PC-3 (cell line): Measurements from ENCODE around the gene FAM209B. TPM values are rescaled to one million over a fixed set of nuclear protein-coding genes. Genes with fewer than 3 reads are reported as not detected.

Source experiments
- ATAC-seq: fragments of 200-7000 bp; cut with Tn5 transposase; 2 replicates; pipeline ENCODE4 v1.9.1; 2020; ENCODE audit warnings: mild to moderate bottlenecking, moderate library complexity
- BruUV-seq: library from RNA; stranded (reverse); fragments of 400-500 nt; replicated peaks from 2 replicates; lab custom pipeline; 2021; lab: Mats Ljungman, UMichigan
- CTCF ChIA-PET: fragments of 300-600 bp; sonication (Branson Sonifier 250); formaldehyde crosslinking; loops from one replicate; lab custom pipeline; 2022; ENCODE audit warnings: antibody characterized with exemption; lab: Charles Lee
- POLR2A ChIA-PET: fragments of 300-600 bp; sonication (Branson Sonifier 250); formaldehyde crosslinking; loops from one replicate; lab custom pipeline; 2022; ENCODE audit warnings: antibody characterized with exemption; ENCODE audit not compliant: unreplicated experiment; lab: Charles Lee
- DNase-seq: peaks from one replicate; pipeline ENCODE4 v3.0.0-alpha.2; 2015
- H2AFZ ChIP-seq: fragments of 300-600 bp; sonication (generic); 2 replicates; pipeline ENCODE4 v1.6.0; 2016; ENCODE audit warnings: antibody characterized with exemption, low read length
- H3F3A ChIP-seq: fragments of 300-600 bp; sonication (generic); one replicate; pipeline ENCODE4 v1.6.0; 2017; ENCODE audit warnings: antibody characterized with exemption, low read length, control low read depth, mild to moderate bottlenecking; ENCODE audit not compliant: unreplicated experiment
- H3K27ac ChIP-seq: fragments of 300-600 bp; sonication (generic); 2 replicates; pipeline ENCODE4 v1.5.1; 2016; ENCODE audit warnings: mild to moderate bottlenecking, low read length
- H3K27me3 ChIP-seq: fragments of 300-600 bp; sonication (generic); 2 replicates; pipeline ENCODE4 v1.6.1; 2016; ENCODE audit warnings: low read length, mixed read lengths
- H3K36me3 ChIP-seq: fragments of 300-600 bp; sonication (generic); 2 replicates; pipeline ENCODE4 v1.6.1; 2016; ENCODE audit warnings: low read depth, mixed run types, low read length, mixed read lengths
- H3K4me1 ChIP-seq: fragments of 300-600 bp; sonication (generic); 2 replicates; pipeline ENCODE4 v1.5.1; 2016; ENCODE audit warnings: low read length; ENCODE audit not compliant: insufficient read depth
- H3K4me2 ChIP-seq: fragments of 300-600 bp; sonication (generic); 2 replicates; pipeline ENCODE4 v1.6.0; 2016; ENCODE audit warnings: low read length
- H3K4me3 ChIP-seq: fragments of 300-600 bp; sonication (generic); 2 replicates; pipeline ENCODE4 v1.5.1; 2016; ENCODE audit warnings: mild to moderate bottlenecking, low read length, mixed read lengths
- H3K79me2 ChIP-seq: fragments of 300-600 bp; sonication (generic); 2 replicates; pipeline ENCODE4 v1.6.1; 2017; ENCODE audit warnings: low read length, mixed read lengths
- H3K9ac ChIP-seq: fragments of 300-600 bp; sonication (generic); 2 replicates; pipeline ENCODE4 v1.6.0; 2016; ENCODE audit warnings: mild to moderate bottlenecking, low read length
- H3K9me2 ChIP-seq: fragments of 300-600 bp; sonication (generic); replicated peaks from 2 replicates; pipeline ENCODE4 v1.6.1; 2016; ENCODE audit warnings: mixed run types, low read length, mixed read lengths
- H3K9me3 ChIP-seq: fragments of 300-600 bp; sonication (generic); 2 replicates; pipeline ENCODE4 v1.6.1; 2016; ENCODE audit warnings: low read length, mixed read lengths
- H4K20me1 ChIP-seq: fragments of 300-600 bp; sonication (generic); 2 replicates; pipeline ENCODE4 v1.6.1; 2016; ENCODE audit warnings: low read length, mixed read lengths
- EZH2 ChIP-seq: fragments of 300-600 bp; sonication (generic); IDR thresholded peaks from one replicate; pipeline ENCODE4 v1.6.1; 2017; ENCODE audit warnings: antibody characterized with exemption, mild to moderate bottlenecking, low read length; ENCODE audit not compliant: unreplicated experiment
- EZH2phosphoT487 ChIP-seq: fragments of 300-600 bp; sonication (generic); IDR thresholded peaks from 2 replicates; pipeline ENCODE4 v1.6.1; 2018; ENCODE audit warnings: mild to moderate bottlenecking, antibody characterized with exemption, low read length, borderline replicate concordance
- intact Hi-C: fragments of 100-400 bp; cut with micrococcal nuclease; formaldehyde crosslinking; loops from 2 replicates; pipeline ENCODE4 v1.9.0; 2023
- total RNA-seq: library from RNA; depleted of rRNA; stranded (reverse); fragments of >200 nt; gene quantifications from 2 replicates; pipeline ENCODE4 v1.2.3, GENCODE V29; 2014; rRNA removed
- TF ChIP-seq, protein P1 (sequence below): fragments of 300-600 bp; sonication (generic); conservative IDR thresholded peaks from 2 replicates; pipeline ENCODE4 v1.5.1; 2017; ENCODE audit warnings: antibody characterized with exemption, low read depth, mild to moderate bottlenecking, low read length

FAM209B gene
- total RNA-seq, 1 experiment from 2014 or later = 0.58 TPM

DNA sequence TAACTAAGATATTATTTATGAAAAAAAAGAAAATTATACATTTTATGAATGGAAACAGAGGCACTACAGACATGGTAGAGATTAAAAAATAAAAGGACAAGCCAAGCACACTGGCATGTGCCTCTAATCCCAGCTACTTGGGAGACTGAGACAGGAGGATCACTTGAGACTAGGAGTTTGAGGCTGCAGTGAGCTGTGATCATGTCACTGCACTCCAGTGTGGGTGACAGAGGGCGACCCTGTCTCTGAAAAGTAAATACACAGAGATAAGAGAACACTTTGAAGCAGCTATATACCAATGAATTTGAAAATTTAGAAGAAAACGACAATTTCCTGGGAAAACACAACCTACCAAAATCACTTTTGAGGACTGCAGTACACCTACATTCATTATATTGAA is 48.7 kb downstream of the FAM209B start:
- no peaks in the 10 kb centered on the region for H3K9me3 ChIP-seq
- H3K27me3 ChIP-seq = no peaks in the 10 kb centered on the region
- ChIA-PET CTCF (interaction anchor here (0.6 kb wide), 1 partner anchor 484 kb away, joined by 3 read pairs; no protein-coding TSS in a partner anchor), POLR2A (no interaction called here)
- H3K36me3 ChIP-seq = no peaks in the 10 kb centered on the region
- DNase-seq = no peak
- H3K9me2 ChIP-seq = no peaks in the 10 kb centered on the region
- intact Hi-C loops = no loop called here
- no peak overlapping the region for H3K4me2 ChIP-seq
- H4K20me1 ChIP-seq = no peaks in the 10 kb centered on the region
- BruUV-seq = no TSS peak
- H3K79me2 ChIP-seq = no peaks in the 10 kb centered on the region
- no peak overlapping the region for H2AFZ ChIP-seq
- H3F3A ChIP-seq = no peaks in the 10 kb centered on the region
- ATAC-seq = no peak
- no peak overlapping the region for H3K4me3 ChIP-seq
- no peak overlapping the region for H3K27ac ChIP-seq
- H3K4me1 ChIP-seq = no peaks in the 10 kb centered on the region
- no peak overlapping the region for H3K9ac ChIP-seq
- TF ChIP-seq, protein P1, sequence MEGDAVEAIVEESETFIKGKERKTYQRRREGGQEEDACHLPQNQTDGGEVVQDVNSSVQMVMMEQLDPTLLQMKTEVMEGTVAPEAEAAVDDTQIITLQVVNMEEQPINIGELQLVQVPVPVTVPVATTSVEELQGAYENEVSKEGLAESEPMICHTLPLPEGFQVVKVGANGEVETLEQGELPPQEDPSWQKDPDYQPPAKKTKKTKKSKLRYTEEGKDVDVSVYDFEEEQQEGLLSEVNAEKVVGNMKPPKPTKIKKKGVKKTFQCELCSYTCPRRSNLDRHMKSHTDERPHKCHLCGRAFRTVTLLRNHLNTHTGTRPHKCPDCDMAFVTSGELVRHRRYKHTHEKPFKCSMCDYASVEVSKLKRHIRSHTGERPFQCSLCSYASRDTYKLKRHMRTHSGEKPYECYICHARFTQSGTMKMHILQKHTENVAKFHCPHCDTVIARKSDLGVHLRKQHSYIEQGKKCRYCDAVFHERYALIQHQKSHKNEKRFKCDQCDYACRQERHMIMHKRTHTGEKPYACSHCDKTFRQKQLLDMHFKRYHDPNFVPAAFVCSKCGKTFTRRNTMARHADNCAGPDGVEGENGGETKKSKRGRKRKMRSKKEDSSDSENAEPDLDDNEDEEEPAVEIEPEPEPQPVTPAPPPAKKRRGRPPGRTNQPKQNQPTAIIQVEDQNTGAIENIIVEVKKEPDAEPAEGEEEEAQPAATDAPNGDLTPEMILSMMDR = no peak
- TF ChIP-seq EZH2phosphoT487 (no peak), EZH2 (no peak)

DNA sequence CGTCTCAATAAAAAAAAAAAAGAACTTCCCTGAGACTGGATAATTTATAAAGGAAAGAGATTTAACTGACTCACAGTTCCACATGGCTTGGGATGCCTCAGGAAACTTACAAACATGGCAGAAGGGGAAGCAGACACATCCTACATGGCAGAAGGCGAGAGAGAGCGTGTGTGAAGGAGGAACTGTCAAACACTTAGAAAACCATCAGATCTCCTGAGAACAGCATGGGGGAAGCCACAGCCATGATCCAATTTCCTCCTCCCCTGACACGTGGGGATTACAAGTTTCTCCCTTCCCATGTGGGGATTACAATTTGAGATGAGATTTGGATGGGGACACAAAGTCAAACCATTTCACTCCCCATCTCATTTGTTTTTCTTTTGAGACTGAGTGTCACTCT is 49.5 kb downstream of the FAM209B start:
- BruUV-seq = no TSS peak
- POLR2A ChIA-PET = no interaction called here
- H3K9ac ChIP-seq = no peak overlapping the region
- H4K20me1 ChIP-seq = no peaks in the 10 kb centered on the region
- H3K9me2 ChIP-seq = no peaks in the 10 kb centered on the region
- H3F3A ChIP-seq = no peaks in the 10 kb centered on the region
- H3K4me1 ChIP-seq = peaks cover 1% of the 10 kb centered on the region
- ATAC-seq (no peak), DNase-seq (no peak)
- no peak overlapping the region for H3K4me3 ChIP-seq
- no peak for TF ChIP-seq EZH2phosphoT487
- no peak for TF ChIP-seq EZH2
- TF ChIP-seq, protein P1 = no peak
- H2AFZ ChIP-seq = no peak overlapping the region
- intact Hi-C loops = no loop called here
- H3K4me2 ChIP-seq = no peak overlapping the region
- CTCF ChIA-PET = no interaction called here
- no peak overlapping the region for H3K27ac ChIP-seq
- H3K9me3 ChIP-seq = no peaks in the 10 kb centered on the region
- H3K36me3 ChIP-seq = no peaks in the 10 kb centered on the region
- no peaks in the 10 kb centered on the region for H3K79me2 ChIP-seq
- H3K27me3 ChIP-seq = no peaks in the 10 kb centered on the region

DNA sequence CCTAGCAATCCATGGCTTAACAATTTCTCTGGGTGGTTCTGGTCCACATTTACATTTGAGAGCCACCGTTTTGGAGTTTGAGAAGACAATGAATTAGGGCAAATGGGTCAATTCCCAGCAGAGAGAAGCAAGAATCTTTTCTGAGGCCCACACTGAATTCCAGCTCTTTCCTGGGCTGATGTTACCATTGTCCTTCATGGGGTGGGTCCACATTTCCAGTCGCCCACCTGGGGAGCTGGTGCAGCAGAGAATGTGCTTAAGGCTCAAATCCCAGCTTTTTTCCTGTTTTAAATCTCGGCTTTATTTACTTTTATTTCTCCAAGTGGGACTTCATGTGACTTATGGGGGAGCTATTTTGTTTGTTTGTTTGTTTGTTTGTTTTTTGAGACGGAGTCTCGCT is 51.9 kb downstream of the FAM209B start:
- H3K4me2 ChIP-seq = no peak overlapping the region
- no peaks in the 10 kb centered on the region for H3K9me2 ChIP-seq
- no peaks in the 10 kb centered on the region for H3K9me3 ChIP-seq
- no peak overlapping the region for H3K4me3 ChIP-seq
- DNase-seq (no peak), ATAC-seq (no peak)
- no peaks in the 10 kb centered on the region for H4K20me1 ChIP-seq
- ChIA-PET CTCF (no interaction called here), POLR2A (no interaction called here)
- H3K27ac ChIP-seq = no peak overlapping the region
- H3K4me1 ChIP-seq = peaks cover 11% of the 10 kb centered on the region
- H3K36me3 ChIP-seq = no peaks in the 10 kb centered on the region
- intact Hi-C loops = no loop called here
- no peaks in the 10 kb centered on the region for H3K27me3 ChIP-seq
- no peak overlapping the region for H2AFZ ChIP-seq
- no peak overlapping the region for H3K9ac ChIP-seq
- no TSS peak for BruUV-seq
- no peaks in the 10 kb centered on the region for H3F3A ChIP-seq
- TF ChIP-seq EZH2phosphoT487 = no peak
- TF ChIP-seq, protein P1 = no peak
- no peaks in the 10 kb centered on the region for H3K79me2 ChIP-seq

Other genes starting within 250 kb of the FAM209B start
- gene FAM210B, start 174.3 kb upstream of the FAM209B start, total RNA-seq = 27.8 and 37.9 TPM in 2 replicates
- gene AURKA, start 141.0 kb upstream of the FAM209B start, total RNA-seq = 137 and 139 TPM in 2 replicates
- 48.9 and 60.2 TPM in 2 replicates for gene CSTF1, start 140.6 kb upstream of the FAM209B start, total RNA-seq
- 0.04 and 0.17 TPM in 2 replicates for gene CASS4, start 121.0 kb upstream of the FAM209B start, total RNA-seq
- 122 and 149 TPM in 2 replicates for gene RTF2, start 64.6 kb upstream of the FAM209B start, total RNA-seq
- 0.51 and 0.92 TPM in 2 replicates for gene FAM209A, start 8.5 kb upstream of the FAM209B start, total RNA-seq
- 36.3 and 37.6 TPM in 2 replicates for gene TFAP2C, start 96.1 kb downstream of the FAM209B start, total RNA-seq